NB4 (cell line): Measurements from ENCODE around the gene PCNP.

Source experiments
- CTCF ChIP-seq: IDR thresholded peaks from one replicate; pipeline ENCODE4 v1.5.1; 2012; ENCODE audit warnings: low read depth, low read length
- MAX ChIP-seq: IDR thresholded peaks from 2 replicates; pipeline ENCODE4 v1.6.1; 2011; ENCODE audit warnings: low read depth, low read length
- POLR2A ChIP-seq: IDR thresholded peaks from 2 replicates; pipeline ENCODE4 v1.6.1; 2011; ENCODE audit warnings: mild to moderate bottlenecking; ENCODE audit not compliant: insufficient read length; ENCODE audit errors: extremely low read depth

- TF ChIP-seq MAX (no peak), POLR2A (no peak), CTCF (no peak)
Measured at GRCh38 chr3:101549473-101549872, 24.5 kb upstream of the PCNP start.
